GM23338 (cell line): Measurements from ENCODE around the gene CHRNA10. TPM values are rescaled to one million over a fixed set of nuclear protein-coding genes. Genes with fewer than 3 reads are reported as not detected.

Source experiments
- ATAC-seq: fragments of 200-7000 bp; cut with Tn5 transposase; 3 replicates; pipeline ENCODE4 v1.9.1; 2020
- DNase-seq: peaks from one replicate; pipeline ENCODE4 v3.0.0-alpha.2; 2015; ENCODE audit warnings: low spot score
- H2AFZ ChIP-seq: fragments of 200-600 bp; sonication (generic); 2 replicates; pipeline ENCODE4 v1.8.0; 2016; ENCODE audit warnings: antibody characterized with exemption, mild to moderate bottlenecking, moderate library complexity
- H3F3A ChIP-seq: fragments of 200-600 bp; sonication (generic); replicated peaks from 2 replicates; pipeline ENCODE4 v1.8.0; 2017; ENCODE audit warnings: antibody characterized with exemption, mixed run types, low read depth
- H3K27ac ChIP-seq: fragments of 200-600 bp; sonication (generic); 2 replicates; pipeline ENCODE4 v1.6.1; 2016; ENCODE audit warnings: low read depth
- H3K27me3 ChIP-seq: fragments of 200-600 bp; sonication (generic); 2 replicates; pipeline ENCODE4 v1.8.0; 2016; ENCODE audit warnings: mild to moderate bottlenecking, mixed run types, moderate library complexity; ENCODE audit not compliant: insufficient read depth
- H3K36me3 ChIP-seq: fragments of 200-600 bp; sonication (generic); 2 replicates; pipeline ENCODE4 v1.8.0; 2016; ENCODE audit warnings: mild to moderate bottlenecking; ENCODE audit not compliant: insufficient read depth
- H3K4me1 ChIP-seq: fragments of 200-600 bp; sonication (generic); 2 replicates; pipeline ENCODE4 v1.8.0; 2016; ENCODE audit warnings: mild to moderate bottlenecking, moderate library complexity; ENCODE audit not compliant: insufficient read depth
- H3K4me2 ChIP-seq: fragments of 200-600 bp; sonication (generic); 2 replicates; pipeline ENCODE4 v1.7.1; 2017; ENCODE audit warnings: mixed run types
- H3K4me3 ChIP-seq: fragments of 200-600 bp; sonication (generic); 2 replicates; pipeline ENCODE4 v1.6.1; 2016; ENCODE audit warnings: mixed run types
- H3K79me2 ChIP-seq: fragments of 200-600 bp; sonication (generic); replicated peaks from 2 replicates; pipeline ENCODE4 v1.8.0; 2017; ENCODE audit warnings: mild to moderate bottlenecking; ENCODE audit not compliant: insufficient read depth
- H3K9me2 ChIP-seq: fragments of 200-600 bp; sonication (generic); 2 replicates; pipeline ENCODE4 v1.8.0; 2017; ENCODE audit not compliant: insufficient read depth
- H4K20me1 ChIP-seq: fragments of 200-600 bp; sonication (generic); replicated peaks from 2 replicates; pipeline ENCODE4 v1.8.0; 2017; ENCODE audit warnings: mild to moderate bottlenecking; ENCODE audit not compliant: insufficient read depth
- H3K27ac Mint-ChIP-seq: 2 replicates; pipeline ENCODE4 v1.8.0; 2020; ENCODE audit warnings: inconsistent platforms, mild to moderate bottlenecking, moderate library complexity, mixed read lengths
- H3K27me3 Mint-ChIP-seq: 3 replicates; pipeline ENCODE4 v1.8.0; 2022; ENCODE audit warnings: low read depth, mild to moderate bottlenecking, moderate library complexity, mixed read lengths, inconsistent platforms; ENCODE audit not compliant: insufficient read depth, poor library complexity
- H3K36me3 Mint-ChIP-seq: 3 replicates; pipeline ENCODE4 v1.8.0; 2021; ENCODE audit warnings: low read depth, mild to moderate bottlenecking, inconsistent platforms, moderate library complexity, mixed read lengths
- H3K4me1 Mint-ChIP-seq: 3 replicates; pipeline ENCODE4 v1.8.0; 2020; ENCODE audit warnings: mild to moderate bottlenecking, inconsistent platforms, mixed read lengths
- H3K4me3 Mint-ChIP-seq: 3 replicates; pipeline ENCODE4 v1.8.0; 2021; ENCODE audit warnings: moderate library complexity, mild to moderate bottlenecking, inconsistent platforms, mixed read lengths
- H3K9me3 Mint-ChIP-seq: 3 replicates; pipeline ENCODE4 v1.8.0; 2020; ENCODE audit warnings: moderate library complexity, mild to moderate bottlenecking, inconsistent platforms, mixed read lengths
- EZH2 ChIP-seq: fragments of 200-600 bp; sonication (generic); IDR thresholded peaks from one replicate; pipeline ENCODE4 v1.8.0; 2017; ENCODE audit warnings: antibody characterized with exemption, mild to moderate bottlenecking, low read depth; ENCODE audit not compliant: unreplicated experiment
- NANOG ChIP-seq: IDR thresholded peaks from 2 replicates; pipeline ENCODE4 v1.6.1; 2016; ENCODE audit warnings: antibody characterized with exemption, borderline replicate concordance
- POLR2AphosphoS5 ChIP-seq: IDR thresholded peaks from 2 replicates; pipeline ENCODE4 v1.6.1; 2016; ENCODE audit warnings: antibody characterized with exemption, low read depth
- polyA plus RNA-seq: library from polyadenylated mRNA; unstranded; fragments of >200 nt; fragmentation: Nextera tagmentation; extraction: Ambion mirVana; gene quantifications from 2 replicates; pipeline ENCODE4 v1.2.1, GENCODE V29; 2016
- total RNA-seq: library from RNA; depleted of rRNA; stranded (reverse); fragments of >200 nt; shearing (Covaris generic); gene quantifications from 2 replicates; pipeline ENCODE4 v1.2.3, GENCODE V29; 2014
- TF ChIP-seq, protein P1 (sequence below): fragments of 250-450 bp; sonication (Bioruptor Pico); IDR thresholded peaks from 2 replicates; pipeline ENCODE4 v1.5.0; 2020; ENCODE audit warnings: mild to moderate bottlenecking, moderate library complexity
- TF ChIP-seq, protein P2 (sequence below), 2 experiments: fragments of 200-600 bp in 1 of 2; sonication (generic) in 1 of 2; conservative IDR thresholded peaks; 2 replicates each; pipeline versions ENCODE4 v1.5.1 to v1.6.1; 2016 to 2017; ENCODE audit warnings: antibody characterized with exemption in 2 of 2, low read depth in 2 of 2, mild to moderate bottlenecking in 2 of 2, moderate library complexity in 1 of 2

CHRNA10 gene
- total and polyA plus RNA-seq, 2 experiments from 2014 or later = 0.45 to 1.5 TPM

DNA sequence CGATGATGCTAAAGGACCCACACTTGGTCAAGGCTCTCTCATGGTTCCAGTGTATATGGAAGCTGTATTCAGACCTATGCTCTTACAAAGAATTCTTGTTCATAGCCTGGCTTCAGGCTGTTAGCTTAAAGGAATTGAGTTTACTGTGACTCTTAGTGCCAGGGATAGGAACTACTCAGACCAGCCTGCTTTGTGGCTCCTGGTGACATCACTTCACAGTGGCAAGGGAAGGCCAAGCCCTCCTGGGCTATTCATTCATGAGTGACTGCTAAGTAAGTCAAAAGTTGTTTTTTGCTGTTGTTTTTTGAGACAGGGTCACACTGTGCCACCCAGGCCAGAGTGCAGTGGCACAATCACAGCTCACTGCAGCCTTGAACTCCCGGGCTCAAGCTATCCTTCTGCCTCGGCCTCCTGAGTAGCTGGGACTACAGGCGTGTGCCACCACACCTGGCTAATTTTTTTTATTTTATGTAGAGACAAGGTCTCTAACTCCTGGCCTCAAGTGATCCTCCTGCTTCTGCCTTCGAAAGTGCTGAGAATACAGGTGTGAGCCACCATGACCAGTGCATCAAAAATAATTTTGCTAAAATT, 39.0 kb downstream of the CHRNA10 start (continued):
- TF ChIP-seq, protein P1, sequence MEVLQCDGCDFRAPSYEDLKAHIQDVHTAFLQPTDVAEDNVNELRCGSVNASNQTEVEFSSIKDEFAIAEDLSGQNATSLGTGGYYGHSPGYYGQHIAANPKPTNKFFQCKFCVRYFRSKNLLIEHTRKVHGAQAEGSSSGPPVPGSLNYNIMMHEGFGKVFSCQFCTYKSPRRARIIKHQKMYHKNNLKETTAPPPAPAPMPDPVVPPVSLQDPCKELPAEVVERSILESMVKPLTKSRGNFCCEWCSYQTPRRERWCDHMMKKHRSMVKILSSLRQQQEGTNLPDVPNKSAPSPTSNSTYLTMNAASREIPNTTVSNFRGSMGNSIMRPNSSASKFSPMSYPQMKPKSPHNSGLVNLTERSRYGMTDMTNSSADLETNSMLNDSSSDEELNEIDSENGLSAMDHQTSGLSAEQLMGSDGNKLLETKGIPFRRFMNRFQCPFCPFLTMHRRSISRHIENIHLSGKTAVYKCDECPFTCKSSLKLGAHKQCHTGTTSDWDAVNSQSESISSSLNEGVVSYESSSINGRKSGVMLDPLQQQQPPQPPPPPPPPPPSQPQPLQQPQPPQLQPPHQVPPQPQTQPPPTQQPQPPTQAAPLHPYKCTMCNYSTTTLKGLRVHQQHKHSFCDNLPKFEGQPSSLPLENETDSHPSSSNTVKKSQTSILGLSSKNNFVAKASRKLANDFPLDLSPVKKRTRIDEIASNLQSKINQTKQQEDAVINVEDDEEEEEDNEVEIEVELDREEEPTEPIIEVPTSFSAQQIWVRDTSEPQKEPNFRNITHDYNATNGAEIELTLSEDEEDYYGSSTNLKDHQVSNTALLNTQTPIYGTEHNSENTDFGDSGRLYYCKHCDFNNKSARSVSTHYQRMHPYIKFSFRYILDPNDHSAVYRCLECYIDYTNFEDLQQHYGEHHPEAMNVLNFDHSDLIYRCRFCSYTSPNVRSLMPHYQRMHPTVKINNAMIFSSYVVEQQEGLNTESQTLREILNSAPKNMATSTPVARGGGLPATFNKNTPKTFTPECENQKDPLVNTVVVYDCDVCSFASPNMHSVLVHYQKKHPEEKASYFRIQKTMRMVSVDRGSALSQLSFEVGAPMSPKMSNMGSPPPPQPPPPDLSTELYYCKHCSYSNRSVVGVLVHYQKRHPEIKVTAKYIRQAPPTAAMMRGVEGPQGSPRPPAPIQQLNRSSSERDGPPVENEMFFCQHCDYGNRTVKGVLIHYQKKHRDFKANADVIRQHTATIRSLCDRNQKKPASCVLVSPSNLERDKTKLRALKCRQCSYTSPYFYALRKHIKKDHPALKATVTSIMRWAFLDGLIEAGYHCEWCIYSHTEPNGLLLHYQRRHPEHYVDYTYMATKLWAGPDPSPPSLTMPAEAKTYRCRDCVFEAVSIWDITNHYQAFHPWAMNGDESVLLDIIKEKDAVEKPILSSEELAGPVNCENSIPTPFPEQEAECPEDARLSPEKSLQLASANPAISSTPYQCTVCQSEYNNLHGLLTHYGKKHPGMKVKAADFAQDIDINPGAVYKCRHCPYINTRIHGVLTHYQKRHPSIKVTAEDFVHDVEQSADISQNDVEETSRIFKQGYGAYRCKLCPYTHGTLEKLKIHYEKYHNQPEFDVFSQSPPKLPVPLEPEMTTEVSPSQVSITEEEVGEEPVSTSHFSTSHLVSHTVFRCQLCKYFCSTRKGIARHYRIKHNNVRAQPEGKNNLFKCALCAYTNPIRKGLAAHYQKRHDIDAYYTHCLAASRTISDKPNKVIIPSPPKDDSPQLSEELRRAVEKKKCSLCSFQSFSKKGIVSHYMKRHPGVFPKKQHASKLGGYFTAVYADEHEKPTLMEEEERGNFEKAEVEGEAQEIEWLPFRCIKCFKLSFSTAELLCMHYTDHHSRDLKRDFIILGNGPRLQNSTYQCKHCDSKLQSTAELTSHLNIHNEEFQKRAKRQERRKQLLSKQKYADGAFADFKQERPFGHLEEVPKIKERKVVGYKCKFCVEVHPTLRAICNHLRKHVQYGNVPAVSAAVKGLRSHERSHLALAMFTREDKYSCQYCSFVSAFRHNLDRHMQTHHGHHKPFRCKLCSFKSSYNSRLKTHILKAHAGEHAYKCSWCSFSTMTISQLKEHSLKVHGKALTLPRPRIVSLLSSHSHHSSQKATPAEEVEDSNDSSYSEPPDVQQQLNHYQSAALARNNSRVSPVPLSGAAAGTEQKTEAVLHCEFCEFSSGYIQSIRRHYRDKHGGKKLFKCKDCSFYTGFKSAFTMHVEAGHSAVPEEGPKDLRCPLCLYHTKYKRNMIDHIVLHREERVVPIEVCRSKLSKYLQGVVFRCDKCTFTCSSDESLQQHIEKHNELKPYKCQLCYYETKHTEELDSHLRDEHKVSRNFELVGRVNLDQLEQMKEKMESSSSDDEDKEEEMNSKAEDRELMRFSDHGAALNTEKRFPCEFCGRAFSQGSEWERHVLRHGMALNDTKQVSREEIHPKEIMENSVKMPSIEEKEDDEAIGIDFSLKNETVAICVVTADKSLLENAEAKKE = no peak

DNA sequence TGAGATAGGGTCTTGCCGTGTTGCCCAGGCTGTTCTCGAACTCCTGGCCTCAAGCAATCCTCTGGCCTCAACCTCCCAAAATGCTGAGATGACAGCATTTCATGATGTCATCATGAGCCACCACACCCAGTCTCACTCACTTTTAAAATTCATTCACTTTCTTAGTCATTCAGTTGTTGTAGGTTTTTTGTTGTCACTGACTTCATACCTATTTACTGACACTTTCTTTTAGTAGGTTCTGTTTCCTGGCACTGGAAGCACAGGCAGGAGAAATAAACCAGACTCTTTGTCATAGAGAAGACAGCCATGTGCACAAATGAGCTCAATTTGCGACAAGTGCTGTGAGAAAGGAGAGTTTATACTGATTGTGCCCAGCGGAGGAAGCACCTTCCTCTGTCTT, 39.9 kb downstream of the CHRNA10 start:
- Histone ChIP-seq H3K79me2 (no peaks in the 10 kb centered on the region), H3F3A (no peaks in the 10 kb centered on the region), H4K20me1 (no peaks in the 10 kb centered on the region), H2AFZ (no peak overlapping the region), H3K36me3 (no peaks in the 10 kb centered on the region), H3K27me3 (no peaks in the 10 kb centered on the region), H3K4me3 (no peak overlapping the region), H3K27ac (no peak overlapping the region), H3K9me2 (no peaks in the 10 kb centered on the region), H3K4me1 (no peaks in the 10 kb centered on the region), H3K4me2 (no peak overlapping the region)
- ATAC-seq (no peak), DNase-seq (no peak)
- no peaks in the 10 kb centered on the region; the same call in 2 of the 3 replicates for H3K36me3 Mint-ChIP-seq
- no peaks in the 10 kb centered on the region; the same call in 2 of the 3 replicates for H3K9me3 Mint-ChIP-seq
- no peaks in the 10 kb centered on the region for H3K4me1 Mint-ChIP-seq
- no peak overlapping the region for H3K27ac Mint-ChIP-seq
- H3K27me3 Mint-ChIP-seq = peaks cover 9% of the 10 kb centered on the region
- no peak overlapping the region for H3K4me3 Mint-ChIP-seq
- TF ChIP-seq EZH2 (no peak), POLR2AphosphoS5 (no peak), NANOG (no peak)
- TF ChIP-seq, protein P2, sequence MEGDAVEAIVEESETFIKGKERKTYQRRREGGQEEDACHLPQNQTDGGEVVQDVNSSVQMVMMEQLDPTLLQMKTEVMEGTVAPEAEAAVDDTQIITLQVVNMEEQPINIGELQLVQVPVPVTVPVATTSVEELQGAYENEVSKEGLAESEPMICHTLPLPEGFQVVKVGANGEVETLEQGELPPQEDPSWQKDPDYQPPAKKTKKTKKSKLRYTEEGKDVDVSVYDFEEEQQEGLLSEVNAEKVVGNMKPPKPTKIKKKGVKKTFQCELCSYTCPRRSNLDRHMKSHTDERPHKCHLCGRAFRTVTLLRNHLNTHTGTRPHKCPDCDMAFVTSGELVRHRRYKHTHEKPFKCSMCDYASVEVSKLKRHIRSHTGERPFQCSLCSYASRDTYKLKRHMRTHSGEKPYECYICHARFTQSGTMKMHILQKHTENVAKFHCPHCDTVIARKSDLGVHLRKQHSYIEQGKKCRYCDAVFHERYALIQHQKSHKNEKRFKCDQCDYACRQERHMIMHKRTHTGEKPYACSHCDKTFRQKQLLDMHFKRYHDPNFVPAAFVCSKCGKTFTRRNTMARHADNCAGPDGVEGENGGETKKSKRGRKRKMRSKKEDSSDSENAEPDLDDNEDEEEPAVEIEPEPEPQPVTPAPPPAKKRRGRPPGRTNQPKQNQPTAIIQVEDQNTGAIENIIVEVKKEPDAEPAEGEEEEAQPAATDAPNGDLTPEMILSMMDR (conservative IDR thresholded peaks at IDR 0.05; ENCODE audit: low read depth in 2 of 2) = no peak
- TF ChIP-seq, protein P1 = no peak
